NCI-H2196 treated with DMSO at 0.1 percent for 48 hours (cell line): ENCODE data around the gene CD300H.
"Not testable (repeated sequence)": the region's sequence is repeated elsewhere in the genome, so short reads cannot be mapped to it uniquely, and the experiment has no call there.

Experiments
- DNase-seq: peaks from one replicate; lab custom pipeline; 2025; ENCODE audit not compliant: unreplicated experiment; lab: John Stamatoyannopoulos, UW

CD300H gene

DNA sequence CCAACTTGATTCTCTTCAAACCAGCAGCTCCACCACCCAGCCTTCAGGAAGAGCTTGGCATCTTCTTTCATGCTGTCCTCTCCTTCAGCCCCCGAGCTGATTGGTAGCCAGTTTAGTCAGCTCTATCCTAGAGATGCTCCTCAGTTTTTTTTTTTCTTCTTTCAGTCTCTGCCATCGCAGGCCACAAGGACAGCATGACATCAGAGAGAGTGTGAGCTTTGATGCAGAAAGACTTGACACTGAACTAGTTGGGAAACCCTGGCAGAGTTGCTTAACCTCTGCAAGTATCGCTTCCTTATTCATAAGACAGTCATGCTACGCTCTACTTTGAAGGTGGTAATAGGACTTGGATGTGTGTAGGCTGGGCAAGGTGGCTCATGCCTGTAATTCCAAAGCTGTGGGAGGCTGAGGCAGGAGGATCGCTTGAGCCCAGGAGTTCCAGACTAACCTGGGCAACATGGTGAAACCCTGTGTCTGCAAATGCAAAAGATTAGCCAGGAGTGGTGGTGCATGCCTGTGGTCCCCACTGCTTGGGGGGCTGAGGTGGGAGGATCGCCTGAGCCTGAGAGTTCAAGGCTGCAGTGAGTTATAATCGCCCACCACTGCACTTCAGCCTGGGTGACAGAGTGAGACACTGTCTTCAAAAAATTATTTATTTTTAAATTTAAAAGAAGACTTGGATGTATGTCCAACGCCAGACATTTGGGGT is 38.7 kb downstream of the CD300H start:
- no peak for DNase-seq

DNA sequence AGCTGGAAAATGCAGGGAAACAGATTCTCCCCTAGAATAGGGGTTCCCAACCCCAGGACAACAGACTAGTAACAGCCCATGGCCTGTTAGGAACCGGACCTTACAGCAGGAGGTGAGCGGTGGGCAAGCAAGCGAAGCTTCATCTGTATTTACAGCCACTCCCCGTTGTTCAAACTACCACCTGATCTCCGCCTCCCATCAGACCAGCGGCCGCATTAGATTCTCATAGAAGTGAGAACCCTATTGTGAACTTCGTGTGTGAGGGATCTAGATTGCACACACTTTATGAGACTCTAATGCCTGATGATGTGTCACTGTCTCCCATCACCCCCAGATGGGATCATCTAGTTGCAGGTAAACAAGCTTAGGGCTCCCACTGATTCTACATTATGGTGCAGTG is 39.6 kb downstream of the CD300H start:
- no peak for DNase-seq

DNA sequence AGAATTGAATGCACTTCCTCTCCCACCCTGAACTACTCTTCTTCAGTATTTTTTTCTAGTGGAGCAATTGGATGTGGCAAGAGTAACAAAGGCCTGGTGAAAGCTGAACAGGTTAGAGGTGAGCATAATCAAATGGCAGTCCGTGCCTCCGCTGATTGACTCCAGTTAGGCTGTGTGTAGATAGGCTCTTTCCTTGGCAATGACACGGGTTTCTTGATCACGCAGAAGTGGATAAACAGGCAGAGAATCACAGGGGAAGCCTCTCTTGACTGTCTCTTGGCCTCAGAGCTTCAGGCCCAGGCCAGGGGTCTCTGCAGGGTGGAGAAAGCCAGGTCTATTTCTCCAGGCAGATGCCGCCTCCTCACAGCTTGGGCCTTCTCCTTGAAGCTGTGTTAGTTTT is 40.2 kb downstream of the CD300H start:
- DNase-seq: no peak

DNA sequence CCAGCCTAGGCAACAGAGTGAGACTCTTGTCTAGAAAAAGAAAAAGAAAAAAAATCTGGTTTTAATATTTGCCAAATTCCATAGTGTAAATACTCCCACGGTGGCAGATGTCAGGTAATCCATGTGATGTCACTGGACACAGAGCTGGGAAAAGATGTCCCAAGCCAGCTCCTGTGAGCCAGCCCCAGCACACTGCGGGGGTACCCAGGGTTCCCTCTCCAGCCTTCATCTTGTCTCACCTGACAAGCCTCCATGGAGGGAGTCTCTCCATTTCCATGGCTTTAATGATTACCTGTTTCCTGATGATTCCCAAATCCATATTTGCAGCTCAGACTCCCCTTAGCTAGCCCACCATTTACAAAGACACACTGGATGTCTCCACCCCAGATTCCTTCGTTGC is 40.6 kb downstream of the CD300H start:
- DNase-seq: no peak

DNA sequence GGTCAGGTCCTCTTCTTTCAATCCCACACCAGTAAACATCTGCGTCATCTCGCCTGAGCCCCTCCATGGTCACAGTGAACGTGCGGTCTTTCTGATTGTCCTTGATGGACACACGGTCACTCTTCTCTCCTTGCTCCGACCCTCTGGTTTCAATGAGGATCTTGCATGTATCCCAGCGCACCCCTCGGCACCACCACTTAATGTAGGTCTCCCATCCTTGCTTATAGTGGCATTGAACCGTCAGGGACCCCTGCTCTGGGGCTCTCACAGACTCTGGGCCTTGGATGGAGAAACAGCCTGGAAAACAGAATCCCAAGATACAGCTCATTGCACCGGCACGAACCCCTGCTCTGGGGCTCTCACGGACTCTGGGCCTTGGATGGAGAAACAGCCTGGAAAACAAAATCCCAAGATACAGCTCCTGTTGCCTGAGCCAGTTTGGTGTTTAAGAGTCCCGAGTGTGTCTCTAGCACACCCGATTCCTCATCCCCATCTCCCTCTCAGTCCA is 41.5 kb downstream of the CD300H start:
- DNase-seq: no peak

DNA sequence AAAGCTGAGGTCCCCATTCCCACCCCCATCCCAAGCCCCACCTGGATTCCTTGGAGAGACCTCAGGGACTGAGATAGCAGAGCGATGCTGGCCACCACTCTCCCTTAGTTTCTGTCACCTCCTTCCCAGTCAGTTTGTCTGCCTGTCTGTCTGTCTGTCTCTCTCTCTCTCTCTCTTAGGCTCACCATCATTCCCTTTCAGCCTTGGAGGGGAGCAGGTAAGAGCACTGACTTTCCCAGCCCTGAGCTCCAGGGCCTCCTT is 41.9 kb downstream of the CD300H start:
- no peak for DNase-seq

DNA sequence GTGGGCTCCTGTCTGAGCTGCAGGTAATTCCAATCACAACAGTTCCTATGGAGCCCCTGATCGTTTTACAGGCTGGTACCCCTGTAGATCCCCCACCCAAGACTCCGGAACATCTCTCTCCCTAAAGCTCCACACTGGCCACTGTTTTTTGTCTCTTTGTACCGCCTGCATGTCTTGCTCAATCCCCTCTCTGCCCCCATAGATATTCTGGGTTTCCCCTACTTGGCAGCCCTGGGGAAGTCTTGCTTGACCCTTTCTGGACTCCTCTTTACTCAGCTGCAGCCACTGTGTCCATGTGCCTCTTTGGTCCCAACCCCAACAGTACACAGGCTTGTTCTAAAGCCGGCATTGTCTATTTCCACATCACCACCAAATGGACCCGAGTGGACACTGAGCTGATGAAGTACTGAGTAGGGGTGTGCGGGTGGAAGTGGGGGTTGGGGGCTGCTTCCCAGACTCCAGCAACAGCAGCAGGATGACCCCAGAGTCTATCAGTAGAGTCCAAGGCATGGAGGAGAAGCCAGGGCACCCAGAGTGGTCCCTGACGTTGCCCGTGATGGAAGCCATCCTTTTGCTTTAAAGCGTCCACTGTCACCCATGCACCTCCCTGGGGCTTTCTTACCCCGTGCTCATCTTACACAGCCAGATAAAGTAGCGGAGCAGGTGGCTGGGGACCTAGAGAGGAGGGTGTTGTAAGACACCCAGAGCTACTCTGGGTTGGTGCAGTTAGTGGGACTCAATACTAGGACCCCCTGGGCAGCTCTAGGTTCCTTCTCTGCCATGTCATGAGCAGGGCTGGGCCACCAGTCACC is 42.5 kb downstream of the CD300H start:
- DNase-seq: no peak

DNA sequence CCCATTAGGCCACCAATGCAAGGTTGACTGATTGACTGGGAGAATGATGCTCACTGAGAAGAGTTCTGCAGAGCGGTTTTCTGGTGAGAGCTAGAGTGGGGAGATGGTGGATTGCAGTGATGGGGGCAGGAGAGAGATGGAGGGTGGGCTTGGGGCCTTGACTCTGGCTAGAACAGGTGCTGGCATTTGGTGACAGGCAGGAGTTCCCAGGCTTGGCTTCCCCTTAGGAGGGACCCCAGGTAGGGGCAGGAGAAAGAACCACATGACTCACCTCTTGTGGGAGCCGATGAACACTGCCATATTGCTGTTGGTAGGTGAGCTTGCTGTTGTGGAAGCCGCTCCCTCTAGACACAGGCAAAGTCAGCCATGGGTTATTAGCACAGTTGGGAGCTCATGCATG is 44.0 kb downstream of the CD300H start:
- DNase-seq: no peak

DNA sequence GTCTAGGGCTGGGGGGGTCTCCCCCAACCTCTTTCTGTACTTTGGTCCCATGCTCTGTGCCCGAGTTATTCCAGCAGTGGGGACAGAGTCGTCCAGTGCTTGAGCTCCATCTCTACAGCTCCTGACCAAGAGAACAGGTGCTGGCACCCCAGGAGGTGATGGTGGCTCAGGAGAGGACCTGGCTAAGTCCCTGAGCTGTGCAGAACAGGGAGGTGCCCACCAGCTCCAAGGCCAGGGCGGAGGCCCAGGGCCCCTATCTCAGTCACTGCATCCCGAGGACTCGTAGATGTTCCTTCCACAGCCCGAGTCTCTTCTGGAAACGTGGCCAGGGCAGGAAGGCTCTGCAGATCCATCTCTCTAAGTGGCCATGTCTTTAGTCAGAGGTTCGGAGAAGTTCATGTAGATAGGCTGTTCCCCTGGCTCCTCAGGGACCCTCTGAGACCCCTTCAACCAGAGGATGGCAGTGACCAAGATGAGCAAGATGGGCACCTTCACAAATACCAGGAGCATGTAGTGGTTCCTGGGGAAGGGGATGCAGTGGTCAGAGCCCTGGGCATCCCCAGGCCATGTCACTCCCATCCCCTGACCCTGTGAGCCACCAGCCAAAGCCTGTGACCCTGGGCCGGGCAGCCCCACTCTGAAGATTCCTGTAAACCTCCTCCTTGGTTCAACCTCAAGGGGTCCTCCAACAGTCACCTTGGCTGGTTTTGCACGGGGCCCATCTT is 44.8 kb downstream of the CD300H start:
- DNase-seq: no peak

DNA sequence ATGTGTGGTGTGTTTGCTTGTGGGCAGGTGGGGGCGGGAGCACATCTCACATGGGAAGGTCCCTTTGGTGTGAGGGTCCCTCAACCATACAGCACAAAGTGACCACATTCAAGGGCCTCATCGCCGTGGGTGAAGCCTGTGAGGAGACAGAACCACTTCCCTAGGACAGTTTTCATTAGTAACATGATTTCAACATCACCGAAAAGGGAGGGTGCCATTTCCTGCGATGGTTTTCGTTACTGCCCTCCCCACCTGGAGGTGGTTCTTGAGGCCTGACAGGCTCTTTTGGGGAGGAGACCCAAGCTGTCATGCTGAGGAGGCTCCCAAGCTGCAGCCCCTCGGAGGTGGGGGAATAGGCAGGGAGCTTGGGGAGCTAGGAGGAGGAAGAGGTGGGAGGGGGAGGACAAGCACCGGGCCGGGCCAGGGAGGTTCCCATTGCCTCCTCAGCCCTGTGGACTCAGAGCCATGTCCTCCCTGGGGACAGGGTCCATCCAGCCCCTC is 45.6 kb downstream of the CD300H start:
- DNase-seq: no peak

DNA sequence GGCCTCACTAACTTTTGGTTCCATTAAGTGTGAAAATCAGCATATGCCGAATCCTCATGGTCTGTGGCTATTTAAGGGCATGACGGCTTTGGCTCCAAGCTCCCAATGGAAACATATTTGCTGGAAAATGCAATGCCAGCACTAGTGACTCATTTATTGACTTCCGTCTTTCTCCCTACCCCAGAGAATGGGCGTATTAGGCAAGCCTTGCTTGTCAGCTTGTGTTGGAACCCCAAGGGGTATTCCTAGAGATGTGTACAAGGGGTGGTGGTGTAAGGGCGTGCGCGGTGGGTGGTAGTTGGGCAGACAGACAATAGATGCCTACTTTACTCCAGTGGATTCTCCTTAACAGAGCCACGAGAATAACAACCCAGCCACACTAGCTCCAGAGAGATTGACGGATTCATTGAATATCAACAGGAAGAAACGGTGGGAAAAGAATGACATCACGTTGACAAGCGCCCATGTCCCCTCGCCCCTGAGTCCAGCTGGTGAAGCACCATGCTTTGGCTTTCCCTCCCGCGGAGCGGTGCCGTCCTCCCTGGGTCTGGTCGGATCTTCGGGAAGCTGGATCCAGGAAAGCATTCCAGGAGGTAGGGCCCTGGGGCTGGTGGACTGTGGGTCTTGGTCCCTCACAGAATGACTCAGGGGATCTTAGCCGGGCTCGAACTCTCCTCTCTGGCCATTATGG is 46.4 kb downstream of the CD300H start:
- DNase-seq: no peak

DNA sequence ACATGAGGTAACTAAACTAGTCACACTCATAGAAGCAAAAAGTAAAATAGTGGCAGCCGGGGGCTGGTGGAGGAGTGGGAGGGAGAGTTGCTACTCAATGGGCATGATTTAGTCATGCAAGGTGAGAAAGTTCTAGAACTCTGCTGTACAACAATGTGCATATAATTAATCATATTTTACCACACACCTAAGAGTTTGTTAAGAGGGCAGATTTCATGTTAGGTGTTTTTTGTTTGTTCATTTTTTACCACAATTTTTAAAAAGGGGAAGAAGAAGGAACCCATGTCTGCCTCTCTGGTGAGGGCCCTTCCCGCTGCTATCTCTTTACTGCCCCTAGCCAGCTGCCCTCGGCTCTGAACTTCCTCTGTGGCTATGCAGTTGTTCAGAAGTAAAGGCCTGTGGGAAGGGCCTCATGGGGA is 47.3 kb downstream of the CD300H start:
- DNase-seq: no peak

DNA sequence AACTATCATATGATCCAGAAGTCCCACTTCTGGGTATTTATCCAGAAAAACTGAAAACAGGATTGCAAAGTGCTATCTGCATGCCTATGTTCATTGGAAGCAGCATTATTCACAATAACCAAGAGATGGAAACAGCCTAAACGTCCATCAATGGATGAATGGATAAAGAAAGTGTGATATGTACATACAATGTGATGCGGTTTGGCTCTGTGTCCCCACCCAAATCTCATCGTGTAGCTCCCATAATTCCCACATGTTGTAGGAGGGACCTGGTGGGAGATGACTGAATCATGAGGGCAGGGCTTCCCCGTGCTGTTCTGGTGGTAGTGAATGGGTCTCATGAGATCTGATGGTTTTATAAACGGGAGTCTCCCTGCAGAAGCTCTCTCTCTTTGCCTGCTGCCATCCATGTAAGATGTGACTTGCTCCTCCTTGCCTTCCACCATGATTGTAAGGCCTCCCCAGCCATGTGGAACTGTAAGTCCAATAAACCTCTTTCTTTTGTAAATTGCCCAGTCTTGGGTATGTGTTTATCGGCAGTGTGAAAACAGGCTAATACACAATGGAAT is 48.8 kb downstream of the CD300H start:
- not testable (repeated sequence) for DNase-seq

DNA sequence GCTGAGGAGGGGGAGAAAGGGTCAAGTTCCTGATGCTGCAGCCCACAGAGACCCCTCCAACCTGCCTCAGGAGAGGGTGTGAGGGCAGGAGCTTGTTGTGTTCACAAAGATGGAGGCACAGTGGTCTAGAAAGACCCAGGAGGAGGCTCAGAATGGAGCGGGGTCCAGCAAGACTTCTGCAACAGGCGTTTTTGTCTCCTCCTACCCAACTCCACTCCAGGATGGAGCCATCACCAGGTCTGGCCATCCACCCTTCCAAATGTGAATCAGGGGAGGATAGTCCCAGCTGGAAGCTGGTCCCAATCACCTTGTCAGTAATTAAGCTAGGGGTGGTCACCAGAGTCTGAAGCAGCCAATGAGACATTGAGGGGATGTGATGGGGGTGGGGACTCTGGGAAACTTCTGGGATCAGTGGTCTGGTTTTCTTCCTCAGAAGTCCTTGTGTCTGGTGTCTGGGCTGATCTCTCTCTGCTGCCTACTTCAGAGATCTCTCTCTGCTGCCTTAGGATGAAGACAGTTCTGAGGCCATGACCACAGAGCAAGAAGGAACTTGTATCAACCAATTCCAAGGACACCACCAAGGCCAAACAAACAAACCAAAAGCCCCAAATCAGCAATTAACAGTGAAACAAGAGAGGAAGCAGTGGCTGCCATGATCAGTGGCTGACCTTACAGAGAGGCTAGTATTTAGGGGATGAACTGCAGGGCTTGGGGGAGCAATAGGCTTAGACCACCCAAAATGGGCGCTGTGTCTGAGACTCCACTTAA is 50.6 kb downstream of the CD300H start:
- no peak for DNase-seq

DNA sequence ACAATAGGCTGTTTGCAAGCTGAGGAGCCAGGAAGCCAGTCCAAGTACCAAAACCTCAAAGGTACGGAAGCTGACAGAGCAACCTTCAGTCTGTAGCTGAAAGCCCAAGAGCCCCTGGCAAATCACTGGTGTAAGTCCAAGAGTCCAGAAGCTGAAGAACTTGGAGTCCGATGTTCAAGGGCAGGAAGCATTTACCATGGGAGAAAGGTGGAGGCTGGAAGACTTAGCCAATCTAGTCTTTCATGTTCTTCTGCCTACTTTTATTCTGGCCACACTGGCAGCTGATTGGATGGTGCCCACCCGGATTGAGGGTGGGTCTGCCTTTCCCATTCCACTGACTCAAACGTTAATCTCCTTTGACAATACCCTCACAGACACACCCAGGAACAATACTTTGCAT is 51.4 kb downstream of the CD300H start:
- no peak for DNase-seq

DNA sequence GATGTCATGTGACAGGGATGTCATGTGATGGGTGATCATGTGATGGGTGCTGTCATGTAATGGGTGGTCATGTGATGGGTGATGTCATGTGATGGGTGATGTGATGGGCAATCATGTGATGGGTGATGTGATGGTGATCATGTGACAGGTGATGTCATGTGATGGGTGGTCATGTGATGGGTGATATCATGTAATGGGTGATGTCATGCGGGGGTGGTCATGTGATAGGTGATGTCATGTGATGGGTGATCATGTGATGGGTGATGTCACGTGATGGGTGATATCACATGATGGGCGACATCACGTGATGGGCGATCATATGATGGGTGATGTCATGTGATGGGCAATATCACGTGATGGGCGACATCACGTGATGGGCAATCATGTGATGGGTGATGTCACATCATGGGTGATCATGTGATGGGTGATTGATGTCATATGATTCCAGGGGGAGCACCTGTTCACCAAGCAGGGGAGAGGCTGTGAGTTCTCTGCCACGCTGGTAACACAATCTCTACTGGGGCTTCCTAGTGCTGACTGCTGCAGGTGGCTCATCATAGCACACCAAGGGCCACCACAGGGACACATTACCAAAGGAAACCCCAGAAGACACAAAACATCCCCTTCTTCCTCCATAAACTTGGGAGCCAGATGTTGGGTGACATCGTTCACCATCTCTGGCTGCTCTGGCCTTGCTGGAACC is 52.5 kb downstream of the CD300H start:
- DNase-seq: no peak

DNA sequence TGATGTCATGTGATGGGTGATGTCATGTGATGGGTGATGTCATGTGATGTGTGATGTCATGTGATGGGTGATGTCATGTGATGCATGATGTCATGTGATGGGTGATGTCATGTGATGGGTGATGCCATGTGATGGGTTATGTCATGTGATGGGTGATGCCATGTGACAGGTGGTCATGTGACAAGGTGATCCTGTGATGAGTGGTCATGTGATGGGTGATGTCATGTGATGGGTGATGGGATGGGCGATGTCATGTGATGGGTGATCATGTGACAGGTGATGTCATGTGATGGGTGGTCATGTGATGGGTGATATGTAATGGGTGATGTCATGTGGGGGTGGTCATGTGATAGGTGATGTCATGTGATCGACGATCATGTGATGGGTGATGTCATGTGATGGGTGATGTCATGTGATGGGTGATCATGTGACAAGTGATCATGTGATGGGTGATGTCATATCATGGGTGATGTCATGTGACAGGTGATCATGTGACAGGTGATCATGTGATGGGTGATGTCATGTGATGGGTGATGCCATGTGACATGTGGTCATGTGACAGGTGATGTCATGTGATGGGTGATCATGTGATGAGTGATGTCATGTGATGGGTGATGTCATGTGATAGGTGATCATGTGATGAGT is 53.2 kb downstream of the CD300H start:
- DNase-seq: no peak

DNA sequence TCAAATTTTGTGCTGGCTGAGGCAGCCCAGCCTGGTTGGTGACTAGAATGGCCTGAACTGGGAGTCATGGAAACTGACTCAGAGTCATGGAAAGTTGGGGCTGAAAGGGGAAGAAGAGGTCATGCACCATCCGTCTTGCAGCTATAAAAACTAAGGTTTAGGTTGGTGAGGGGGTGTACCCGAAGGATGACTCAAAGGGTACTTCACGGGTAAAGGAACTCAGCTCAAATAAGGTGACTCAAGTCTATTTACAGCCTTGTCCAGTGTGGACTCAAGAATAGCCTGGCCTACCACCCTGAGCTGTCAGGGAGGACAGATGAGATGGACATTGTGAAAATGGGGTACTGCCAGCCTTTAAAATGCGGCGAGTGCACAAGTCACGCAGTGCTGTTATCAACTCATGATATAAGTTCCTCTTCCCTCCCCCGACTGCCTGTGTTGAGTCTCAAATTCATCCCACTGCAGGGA is 54.7 kb downstream of the CD300H start:
- DNase-seq: no peak

DNA sequence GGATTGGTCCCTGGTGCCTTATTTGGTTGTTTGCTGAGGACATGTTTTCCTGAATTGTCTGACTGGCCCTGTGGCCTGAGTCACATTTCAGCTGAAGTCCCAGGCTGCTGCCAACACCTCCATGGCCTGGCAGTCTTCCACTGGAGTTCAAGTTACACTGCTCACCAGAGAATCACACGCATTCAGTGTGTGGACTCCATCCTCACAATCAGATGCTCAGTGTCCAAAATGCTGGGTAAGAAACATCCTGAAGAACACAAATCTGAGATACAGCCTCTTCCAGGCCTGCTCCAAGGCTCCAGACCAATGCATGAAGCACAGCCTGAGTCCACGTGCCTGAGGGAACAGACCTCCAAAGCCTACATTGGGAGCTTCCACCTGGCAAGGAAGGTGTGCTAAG is 55.3 kb downstream of the CD300H start:
- peak; percentile 18 for DNase-seq
